HepG2 (cell line): ENCODE measurements around the gene CENPE. TPM values are rescaled to one million over a fixed set of nuclear protein-coding genes. Genes with fewer than 3 reads are reported as not detected.
A peak's percentile ranks its signal among the peaks of the same experiment; 100 is the strongest.

Experiments
- CBX2 ChIP-seq, 2 experiments: fragments of 200-600 bp in 1 of 2; sonication (generic); formaldehyde crosslinking in 1 of 2; IDR thresholded peaks; 2 replicates each; pipeline versions ENCODE4 v1.7.0 to v1.8.1; 2018 to 2022; ENCODE audit warnings: low read depth in 2 of 2, low read length in 1 of 2, mild to moderate bottlenecking in 1 of 2, missing genetic modification reagents in 1 of 2
- HOXA9 ChIP-seq: sonication (generic); formaldehyde crosslinking; IDR thresholded peaks from 2 replicates; pipeline ENCODE4 v1.8.1; 2022; ENCODE audit warnings: missing genetic modification reagents, mild to moderate bottlenecking, moderate library complexity, borderline replicate concordance
- KAT2B ChIP-seq: fragments of 150-350 bp; IDR thresholded peaks from 2 replicates; pipeline ENCODE4 v1.6.1; 2014; ENCODE audit warnings: low read depth, low read length, borderline replicate concordance
- MLLT10 ChIP-seq: sonication (generic); formaldehyde crosslinking; IDR thresholded peaks from 2 replicates; pipeline ENCODE4 v1.4.0; 2020; ENCODE audit warnings: missing genetic modification reagents
- MTF2 ChIP-seq: sonication (generic); formaldehyde crosslinking; IDR thresholded peaks from 2 replicates; pipeline ENCODE4 v1.5.0; 2020; ENCODE audit warnings: missing genetic modification reagents, borderline replicate concordance
- ONECUT2 ChIP-seq: sonication (generic); formaldehyde crosslinking; IDR thresholded peaks from 2 replicates; pipeline ENCODE4 v1.4.0; 2020; ENCODE audit warnings: missing genetic modification reagents
- SALL2 ChIP-seq: sonication (generic); formaldehyde crosslinking; IDR thresholded peaks from 2 replicates; pipeline ENCODE4 v1.8.1; 2023; ENCODE audit warnings: mild to moderate bottlenecking, missing genetic modification reagents, inconsistent platforms
- SMAD3 ChIP-seq: sonication (generic); formaldehyde crosslinking; IDR thresholded peaks from 2 replicates; pipeline ENCODE4 v1.4.0; 2020; ENCODE audit warnings: missing genetic modification reagents
- SRSF1 ChIP-seq: fragments of 200-400 bp; formaldehyde crosslinking; optimal IDR thresholded peaks from 2 replicates; pipeline ENCODE3; 2017; ENCODE audit warnings: mild to moderate bottlenecking, low read depth, low read length, moderate library complexity
- ZNF383 ChIP-seq: sonication (generic); formaldehyde crosslinking; IDR thresholded peaks from 2 replicates; pipeline ENCODE4 v1.4.0; 2020; ENCODE audit warnings: missing genetic modification reagents, mild to moderate bottlenecking, borderline replicate concordance
- polyA plus RNA-seq, 8 experiments: library from polyadenylated mRNA; depleted of rRNA in 3 of 8; stranded (reverse) in 7 of 8; unstranded in 1 of 8; fragments of >200 nt; fragmentation: Illumina TruSeq in 4 of 8; extraction: Trizol in 4 of 8; gene quantifications; 2 replicates each; pipeline versions ENCODE4 v1.2.1 to v1.2.3, GENCODE V29; 2011 to 2016; ENCODE audit warnings: low read depth in 4 of 8, missing spikeins in 1 of 8, mixed read lengths in 1 of 8; ENCODE audit not compliant: insufficient read depth in 1 of 8
- total RNA-seq, 5 experiments: library from RNA; depleted of rRNA; stranded (reverse); fragments of >200 nt; fragmentation: Illumina TruSeq; extraction: Trizol; gene quantifications; 2 replicates each; pipeline ENCODE4 v1.2.3, GENCODE V29; 2016; ENCODE audit warnings: low read depth in 1 of 5
- TF ChIP-seq, protein P1 (sequence below): sonication (generic); formaldehyde crosslinking; IDR thresholded peaks from 2 replicates; pipeline ENCODE4 v1.4.0; 2020; ENCODE audit warnings: missing genetic modification reagents
- TF ChIP-seq, protein P2 (sequence below): sonication (generic); formaldehyde crosslinking; IDR thresholded peaks from 2 replicates; pipeline ENCODE4 v1.8.1; 2023; ENCODE audit warnings: mild to moderate bottlenecking, inconsistent platforms, moderate library complexity, missing genetic modification reagents, borderline replicate concordance
- TF ChIP-seq, protein P3 (sequence below): sonication (generic); formaldehyde crosslinking; IDR thresholded peaks from 2 replicates; pipeline ENCODE4 v1.5.0; 2020; ENCODE audit warnings: mild to moderate bottlenecking, missing genetic modification reagents
- TF ChIP-seq, protein P4 (sequence below): IDR thresholded peaks from 2 replicates; pipeline ENCODE4 v1.6.1; 2016; ENCODE audit warnings: missing biosample characterization, missing genetic modification reagents, low read depth
- TF ChIP-seq, protein P5 (sequence below): sonication (generic); formaldehyde crosslinking; IDR thresholded peaks from 2 replicates; pipeline ENCODE4 v1.4.0; 2020; ENCODE audit warnings: missing genetic modification reagents

Gene CENPE
- total and polyA plus RNA-seq, 2 of the 13 experiments (the other 11 are each of a cell fraction or from before 2014, with no cell fraction given) = 2.1 to 19.8 TPM

DNA sequence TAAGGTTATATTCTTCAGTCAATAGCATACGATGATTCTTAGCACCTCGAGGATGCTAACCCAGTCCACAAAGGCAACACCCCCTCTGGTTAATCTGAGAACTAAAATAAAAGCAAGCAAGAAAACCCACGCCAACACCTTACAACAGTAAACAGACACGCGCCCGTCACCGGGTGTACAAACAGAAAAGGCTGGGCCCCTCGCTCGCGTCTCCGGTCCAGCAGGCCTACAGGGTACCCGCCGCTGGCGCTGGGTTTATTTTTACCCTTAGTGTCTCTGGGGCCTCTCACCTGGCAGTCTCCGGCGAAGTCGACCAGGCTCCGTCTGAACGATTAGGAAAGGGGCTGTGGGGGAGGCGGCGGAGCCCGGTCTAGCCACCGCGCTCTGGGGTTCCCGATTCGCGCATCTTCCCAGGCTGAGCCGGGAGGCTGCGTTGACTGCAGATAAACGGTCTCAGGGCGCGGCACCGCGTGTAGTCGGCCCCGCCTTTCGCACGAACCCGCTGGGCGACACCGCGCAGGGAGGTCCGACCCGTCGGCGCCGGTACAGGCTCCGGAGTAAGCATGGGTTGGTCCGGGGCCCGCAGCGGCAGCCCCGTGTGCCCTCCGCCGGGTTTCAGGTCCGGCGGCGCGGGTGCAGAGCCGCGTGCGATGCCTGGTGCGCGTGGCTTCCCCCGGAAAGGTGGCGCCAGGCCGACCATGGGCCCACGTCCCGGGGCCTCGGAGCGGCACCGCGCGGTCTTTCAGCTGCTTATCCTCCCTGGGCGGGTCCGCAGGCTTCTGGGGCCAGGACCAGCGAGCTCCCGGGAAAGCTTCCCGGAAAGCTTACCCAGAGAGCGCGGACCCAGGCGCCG, 122.0 kb downstream of the CENPE start (continued):
- no peak for TF ChIP-seq SRSF1
- TF ChIP-seq, protein P1, sequence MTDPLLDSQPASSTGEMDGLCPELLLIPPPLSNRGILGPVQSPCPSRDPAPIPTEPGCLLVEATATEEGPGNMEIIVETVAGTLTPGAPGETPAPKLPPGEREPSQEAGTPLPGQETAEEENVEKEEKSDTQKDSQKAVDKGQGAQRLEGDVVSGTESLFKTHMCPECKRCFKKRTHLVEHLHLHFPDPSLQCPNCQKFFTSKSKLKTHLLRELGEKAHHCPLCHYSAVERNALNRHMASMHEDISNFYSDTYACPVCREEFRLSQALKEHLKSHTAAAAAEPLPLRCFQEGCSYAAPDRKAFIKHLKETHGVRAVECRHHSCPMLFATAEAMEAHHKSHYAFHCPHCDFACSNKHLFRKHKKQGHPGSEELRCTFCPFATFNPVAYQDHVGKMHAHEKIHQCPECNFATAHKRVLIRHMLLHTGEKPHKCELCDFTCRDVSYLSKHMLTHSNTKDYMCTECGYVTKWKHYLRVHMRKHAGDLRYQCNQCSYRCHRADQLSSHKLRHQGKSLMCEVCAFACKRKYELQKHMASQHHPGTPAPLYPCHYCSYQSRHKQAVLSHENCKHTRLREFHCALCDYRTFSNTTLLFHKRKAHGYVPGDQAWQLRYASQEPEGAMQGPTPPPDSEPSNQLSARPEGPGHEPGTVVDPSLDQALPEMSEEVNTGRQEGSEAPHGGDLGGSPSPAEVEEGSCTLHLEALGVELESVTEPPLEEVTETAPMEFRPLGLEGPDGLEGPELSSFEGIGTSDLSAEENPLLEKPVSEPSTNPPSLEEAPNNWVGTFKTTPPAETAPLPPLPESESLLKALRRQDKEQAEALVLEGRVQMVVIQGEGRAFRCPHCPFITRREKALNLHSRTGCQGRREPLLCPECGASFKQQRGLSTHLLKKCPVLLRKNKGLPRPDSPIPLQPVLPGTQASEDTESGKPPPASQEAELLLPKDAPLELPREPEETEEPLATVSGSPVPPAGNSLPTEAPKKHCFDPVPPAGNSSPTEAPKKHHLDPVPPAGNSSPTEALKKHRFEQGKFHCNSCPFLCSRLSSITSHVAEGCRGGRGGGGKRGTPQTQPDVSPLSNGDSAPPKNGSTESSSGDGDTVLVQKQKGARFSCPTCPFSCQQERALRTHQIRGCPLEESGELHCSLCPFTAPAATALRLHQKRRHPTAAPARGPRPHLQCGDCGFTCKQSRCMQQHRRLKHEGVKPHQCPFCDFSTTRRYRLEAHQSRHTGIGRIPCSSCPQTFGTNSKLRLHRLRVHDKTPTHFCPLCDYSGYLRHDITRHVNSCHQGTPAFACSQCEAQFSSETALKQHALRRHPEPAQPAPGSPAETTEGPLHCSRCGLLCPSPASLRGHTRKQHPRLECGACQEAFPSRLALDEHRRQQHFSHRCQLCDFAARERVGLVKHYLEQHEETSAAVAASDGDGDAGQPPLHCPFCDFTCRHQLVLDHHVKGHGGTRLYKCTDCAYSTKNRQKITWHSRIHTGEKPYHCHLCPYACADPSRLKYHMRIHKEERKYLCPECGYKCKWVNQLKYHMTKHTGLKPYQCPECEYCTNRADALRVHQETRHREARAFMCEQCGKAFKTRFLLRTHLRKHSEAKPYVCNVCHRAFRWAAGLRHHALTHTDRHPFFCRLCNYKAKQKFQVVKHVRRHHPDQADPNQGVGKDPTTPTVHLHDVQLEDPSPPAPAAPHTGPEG (CRISPR knock-in tag) = peak; percentile 39; the same call in 1 of the 2 replicates
- TF ChIP-seq SALL2 (CRISPR knock-in tag) = peak; percentile 47; the same call in 1 of the 2 replicates
- TF ChIP-seq SMAD3 (CRISPR knock-in tag) = peak; percentile 9; the same call in 1 of the 2 replicates
- TF ChIP-seq, protein P2, sequence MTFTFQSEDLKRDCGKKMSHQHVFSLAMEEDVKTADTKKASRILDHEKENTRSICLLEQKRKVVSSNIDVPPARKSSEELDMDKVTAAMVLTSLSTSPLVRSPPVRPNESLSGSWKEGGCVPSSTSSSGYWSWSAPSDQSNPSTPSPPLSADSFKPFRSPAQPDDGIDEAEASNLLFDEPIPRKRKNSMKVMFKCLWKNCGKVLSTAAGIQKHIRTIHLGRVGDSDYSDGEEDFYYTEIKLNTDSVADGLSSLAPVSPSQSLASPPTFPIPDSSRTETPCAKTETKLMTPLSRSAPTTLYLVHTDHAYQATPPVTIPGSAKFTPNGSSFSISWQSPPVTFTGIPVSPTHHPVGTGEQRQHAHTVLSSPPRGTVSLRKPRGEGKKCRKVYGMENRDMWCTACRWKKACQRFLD (CRISPR knock-in tag) = peak; percentile 92; the same call in 1 of the 2 replicates
- TF ChIP-seq, protein P3, sequence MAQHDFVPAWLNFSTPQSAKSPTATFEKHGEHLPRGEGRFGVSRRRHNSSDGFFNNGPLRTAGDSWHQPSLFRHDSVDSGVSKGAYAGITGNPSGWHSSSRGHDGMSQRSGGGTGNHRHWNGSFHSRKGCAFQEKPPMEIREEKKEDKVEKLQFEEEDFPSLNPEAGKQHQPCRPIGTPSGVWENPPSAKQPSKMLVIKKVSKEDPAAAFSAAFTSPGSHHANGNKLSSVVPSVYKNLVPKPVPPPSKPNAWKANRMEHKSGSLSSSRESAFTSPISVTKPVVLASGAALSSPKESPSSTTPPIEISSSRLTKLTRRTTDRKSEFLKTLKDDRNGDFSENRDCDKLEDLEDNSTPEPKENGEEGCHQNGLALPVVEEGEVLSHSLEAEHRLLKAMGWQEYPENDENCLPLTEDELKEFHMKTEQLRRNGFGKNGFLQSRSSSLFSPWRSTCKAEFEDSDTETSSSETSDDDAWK (CRISPR knock-in tag) = no peak
- no peak for TF ChIP-seq HOXA9 (CRISPR knock-in tag)
- TF ChIP-seq MTF2 (CRISPR knock-in tag) = no peak
- TF ChIP-seq KAT2B = no peak
- TF ChIP-seq CBX2 (IDR thresholded peaks at IDR 0.05; ENCODE audit: low read depth, low read length) = no peak
- no peak for TF ChIP-seq CBX2 (CRISPR knock-in tag; IDR thresholded peaks at IDR 0.05; ENCODE audit: low read depth)
- TF ChIP-seq, protein P4, sequence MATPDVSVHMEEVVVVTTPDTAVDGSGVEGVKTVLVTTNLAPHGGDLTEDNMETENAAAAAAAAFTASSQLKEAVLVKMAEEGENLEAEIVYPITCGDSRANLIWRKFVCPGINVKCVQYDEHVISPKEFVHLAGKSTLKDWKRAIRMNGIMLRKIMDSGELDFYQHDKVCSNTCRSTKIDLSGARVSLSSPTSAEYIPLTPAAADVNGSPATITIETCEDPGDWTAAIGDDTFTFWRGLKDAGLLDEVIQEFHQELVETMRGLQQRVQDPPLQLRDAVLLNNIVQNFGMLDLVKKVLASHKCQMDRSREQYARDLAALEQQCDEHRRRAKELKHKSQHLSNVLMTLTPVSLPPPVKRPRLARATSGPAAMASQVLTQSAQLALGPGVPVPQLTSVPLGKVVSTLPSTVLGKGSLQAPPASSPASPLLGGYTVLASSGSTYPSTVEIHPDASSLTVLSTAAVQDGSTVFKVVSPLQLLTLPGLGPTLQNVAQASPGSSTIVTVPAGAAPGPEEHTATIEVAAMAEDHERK = no peak
- TF ChIP-seq, protein P5, sequence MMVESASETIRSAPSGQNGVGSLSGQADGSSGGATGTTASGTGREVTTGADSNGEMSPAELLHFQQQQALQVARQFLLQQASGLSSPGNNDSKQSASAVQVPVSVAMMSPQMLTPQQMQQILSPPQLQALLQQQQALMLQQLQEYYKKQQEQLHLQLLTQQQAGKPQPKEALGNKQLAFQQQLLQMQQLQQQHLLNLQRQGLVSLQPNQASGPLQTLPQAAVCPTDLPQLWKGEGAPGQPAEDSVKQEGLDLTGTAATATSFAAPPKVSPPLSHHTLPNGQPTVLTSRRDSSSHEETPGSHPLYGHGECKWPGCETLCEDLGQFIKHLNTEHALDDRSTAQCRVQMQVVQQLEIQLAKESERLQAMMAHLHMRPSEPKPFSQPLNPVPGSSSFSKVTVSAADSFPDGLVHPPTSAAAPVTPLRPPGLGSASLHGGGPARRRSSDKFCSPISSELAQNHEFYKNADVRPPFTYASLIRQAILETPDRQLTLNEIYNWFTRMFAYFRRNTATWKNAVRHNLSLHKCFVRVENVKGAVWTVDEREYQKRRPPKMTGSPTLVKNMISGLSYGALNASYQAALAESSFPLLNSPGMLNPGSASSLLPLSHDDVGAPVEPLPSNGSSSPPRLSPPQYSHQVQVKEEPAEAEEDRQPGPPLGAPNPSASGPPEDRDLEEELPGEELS (CRISPR knock-in tag) = 0 out of 2 replicates have a peak, but pooled peaks have one; percentile 30
- no peak for TF ChIP-seq MLLT10 (CRISPR knock-in tag)
- no peak for TF ChIP-seq ZNF383 (CRISPR knock-in tag)
- no peak for TF ChIP-seq ONECUT2
